Vagina (tissue), 2 donors: Measurements from ENCODE around the gene ABLIM1.

Experiments
- CTCF ChIP-seq, 3 experiments: fragments of 450-650 bp in 2 of 3; fragments of 200-600 bp in 1 of 3; sonication (generic) in 1 of 3; IDR thresholded peaks; one replicate each; pipeline ENCODE4 v1.5.1; 2017 to 2019; ENCODE audit warnings: antibody characterized with exemption in 3 of 3, mild to moderate bottlenecking in 2 of 3, moderate library complexity in 2 of 3
- POLR2A ChIP-seq, 2 donors: fragments of 450-650 bp; IDR thresholded peaks; one replicate each; pipeline ENCODE4 v1.6.1; 2017; ENCODE audit warnings: antibody characterized with exemption in 2 of 2, mild to moderate bottlenecking in 2 of 2, moderate library complexity in 2 of 2

- TF ChIP-seq CTCF (IDR thresholded peaks at IDR 0.05) = no peak
- TF ChIP-seq POLR2A (IDR thresholded peaks at IDR 0.05) = no peak
Measured at GRCh38 chr10:114545819-114546218, 112.3 kb downstream of the ABLIM1 start.
